GM12891 (cell line): Measurements from ENCODE around the gene ARMC2.

Source experiments
- DNase-seq: peaks from one replicate; pipeline ENCODE4 v3.0.0; 2011; ENCODE audit warnings: low spot score; ENCODE audit not compliant: insufficient read length
- FAIRE-seq: peaks from 2 replicates; lab custom pipeline; 2011; peaks lifted over from hg19 to GRCh38; lab: Jason Lieb, UNC
- PAX5 ChIP-seq: IDR thresholded peaks from 2 replicates; pipeline ENCODE4 v1.6.1; 2011; ENCODE audit warnings: low read length, moderate library complexity, mild to moderate bottlenecking; ENCODE audit not compliant: insufficient read depth, severe bottlenecking
- POLR2A ChIP-seq: IDR thresholded peaks from 2 replicates; pipeline ENCODE4 v1.6.1; 2011; ENCODE audit warnings: low read depth, low read length, control low read depth
- POLR2AphosphoS5 ChIP-seq: IDR thresholded peaks from 2 replicates; pipeline ENCODE4 v1.6.1; 2011; ENCODE audit warnings: low read depth, low read length, control low read depth
- POU2F2 ChIP-seq: IDR thresholded peaks from 2 replicates; pipeline ENCODE4 v1.6.1; 2011; ENCODE audit warnings: low read depth, mild to moderate bottlenecking, control low read depth, low read length, moderate library complexity
- SPI1 ChIP-seq: IDR thresholded peaks from 2 replicates; pipeline ENCODE4 v1.6.1; 2011; ENCODE audit warnings: low read depth, low read length, control low read depth
- TAF1 ChIP-seq: IDR thresholded peaks from 2 replicates; pipeline ENCODE4 v1.6.1; 2011; ENCODE audit warnings: low read depth, low read length, control low read depth

ARMC2 gene

GRCh38 chr6:108982154-108983113 is 134.2 kb downstream of the ARMC2 start:
- TF ChIP-seq PAX5 (no peak), POLR2AphosphoS5 (no peak), TAF1 (no peak), POU2F2 (no peak), SPI1 (no peak), POLR2A (no peak)
- no peak for FAIRE-seq
- DNase-seq: no peak

GRCh38 chr6:108983151-108983550 is 134.9 kb downstream of the ARMC2 start:
- TF ChIP-seq POLR2A (no peak), POU2F2 (no peak)
- DNase-seq: no peak
- FAIRE-seq: no peak

GRCh38 chr6:108985301-108985700 is 137.1 kb downstream of the ARMC2 start:
- TF ChIP-seq POLR2AphosphoS5 (no peak), SPI1 (no peak), PAX5 (no peak), POU2F2 (no peak)
- DNase-seq: no peak
- FAIRE-seq: no peak

- FAIRE-seq: no peak
- no peak for DNase-seq
- no peak for TF ChIP-seq POLR2AphosphoS5
- TF ChIP-seq PAX5: no peak
- TF ChIP-seq TAF1: no peak
- no peak for TF ChIP-seq POLR2A
- no peak for TF ChIP-seq SPI1
- TF ChIP-seq POU2F2: no peak
Measured at GRCh38 chr6:108987156-108987555, 138.9 kb downstream of the ARMC2 start.

- no peak for FAIRE-seq
- no peak for DNase-seq
Measured at GRCh38 chr6:108988296-108988695, 140.1 kb downstream of the ARMC2 start.

GRCh38 chr6:108988765-108989164 is 140.5 kb downstream of the ARMC2 start:
- TF ChIP-seq POLR2AphosphoS5: no peak
- TF ChIP-seq POU2F2: no peak
- no peak for TF ChIP-seq POLR2A
- TF ChIP-seq PAX5: no peak
- TF ChIP-seq TAF1: no peak
- TF ChIP-seq SPI1: no peak
- DNase-seq (no peak), FAIRE-seq (no peak)

More at GRCh38 chr6:108988296-108988695, 140.1 kb downstream of the ARMC2 start:
- TF ChIP-seq POLR2AphosphoS5 (no peak), POLR2A (no peak), POU2F2 (no peak), SPI1 (no peak), TAF1 (no peak), PAX5 (no peak)

- no peak for FAIRE-seq
- DNase-seq: no peak
- TF ChIP-seq TAF1 (no peak), SPI1 (no peak), POLR2AphosphoS5 (no peak), POU2F2 (no peak), PAX5 (no peak), POLR2A (no peak)
Measured at GRCh38 chr6:108989700-108990099, 141.5 kb downstream of the ARMC2 start.

GRCh38 chr6:108993876-108994275 is 145.7 kb downstream of the ARMC2 start:
- TF ChIP-seq PAX5 (no peak), SPI1 (no peak), TAF1 (no peak), POU2F2 (no peak), POLR2A (no peak), POLR2AphosphoS5 (no peak)
- DNase-seq (no peak), FAIRE-seq (no peak)

GRCh38 chr6:108995296-108995695 is 147.1 kb downstream of the ARMC2 start:
- no peak for TF ChIP-seq SPI1
- no peak for TF ChIP-seq POLR2AphosphoS5
- no peak for TF ChIP-seq PAX5
- TF ChIP-seq POU2F2: no peak
- TF ChIP-seq TAF1: no peak
- no peak for TF ChIP-seq POLR2A
- FAIRE-seq: no peak
- DNase-seq: no peak

GRCh38 chr6:108996208-108996607 is 148.0 kb downstream of the ARMC2 start:
- TF ChIP-seq POLR2AphosphoS5 (no peak), SPI1 (no peak), PAX5 (no peak), TAF1 (no peak), POLR2A (no peak), POU2F2 (no peak)
- FAIRE-seq (no peak), DNase-seq (no peak)
